HG03460 (cell line): ENCODE results near the gene HDAC4.

Source experiments
- ATAC-seq: cut with Tn5 transposase; IDR thresholded peaks from one replicate; pipeline ENCODE4 v1.9.1; 2021; ENCODE audit not compliant: unreplicated experiment

HDAC4 gene

GRCh38 chr2:239116456-239117246 is 284.2 kb downstream of the HDAC4 start:
- no peak for ATAC-seq

- no peak for ATAC-seq
Observed at GRCh38 chr2:239115616-239116015, 285.2 kb downstream of the HDAC4 start.

GRCh38 chr2:239114616-239115265 is 286.1 kb downstream of the HDAC4 start:
- no peak for ATAC-seq

- ATAC-seq, result no peak
Observed at GRCh38 chr2:239114119-239114581, 286.7 kb downstream of the HDAC4 start.

- ATAC-seq, result no peak
Observed at GRCh38 chr2:239113615-239114014, 287.2 kb downstream of the HDAC4 start.

GRCh38 chr2:239113171-239113570 is 287.6 kb downstream of the HDAC4 start:
- ATAC-seq, result no peak

- ATAC-seq, result no peak
Observed at GRCh38 chr2:239112127-239112774, 288.6 kb downstream of the HDAC4 start.

- ATAC-seq, result no peak
Observed at GRCh38 chr2:239111401-239112100, 289.3 kb downstream of the HDAC4 start.

- no peak for ATAC-seq
Observed at GRCh38 chr2:239110595-239111048, 290.2 kb downstream of the HDAC4 start.

GRCh38 chr2:239109928-239110545 is 290.8 kb downstream of the HDAC4 start:
- no peak for ATAC-seq

- ATAC-seq, result no peak
Observed at GRCh38 chr2:239109041-239109927, 291.5 kb downstream of the HDAC4 start.

GRCh38 chr2:239108459-239108858 is 292.4 kb downstream of the HDAC4 start:
- ATAC-seq, result no peak

GRCh38 chr2:239107936-239108335 is 292.9 kb downstream of the HDAC4 start:
- no peak for ATAC-seq

- ATAC-seq, result no peak
Observed at GRCh38 chr2:239106966-239107365, 293.9 kb downstream of the HDAC4 start.

- ATAC-seq, result no peak
Observed at GRCh38 chr2:239106314-239106908, 294.4 kb downstream of the HDAC4 start.

GRCh38 chr2:239105234-239105633 is 295.6 kb downstream of the HDAC4 start:
- no peak for ATAC-seq

- no peak for ATAC-seq
Observed at GRCh38 chr2:239104800-239105199, 296.0 kb downstream of the HDAC4 start.

GRCh38 chr2:239103125-239104098 is 297.4 kb downstream of the HDAC4 start:
- ATAC-seq, result no peak
